Tongue (tissue), 1 donor: Measurements from ENCODE around the gene B3GALNT1. TPM values are rescaled to one million over a fixed set of nuclear protein-coding genes. Genes with fewer than 3 reads are reported as not detected.

Experiments used
- total RNA-seq: library from RNA; depleted of rRNA; stranded (reverse); fragments of >200 nt; gene quantifications from one replicate; pipeline ENCODE4 v1.2.3, GENCODE V29; 2014

B3GALNT1 gene
- total RNA-seq, 1 donor from 2014 or later, result 27.5 TPM

Other genes starting within 250 kb of the B3GALNT1 start
- 68.2 TPM for gene NMD3, start 116.0 kb upstream of the B3GALNT1 start, total RNA-seq